A549 (cell line): ENCODE results near the gene TSPAN18. TPM values are rescaled to one million over a fixed set of nuclear protein-coding genes. Genes with fewer than 3 reads are reported as not detected.
"Not testable (repeated sequence)": the region's sequence is repeated elsewhere in the genome, so short reads cannot be mapped to it uniquely, and the experiment has no call there.

ENCODE experiments used
- ATAC-seq, 2 experiments: fragments of 200-7000 bp in 1 of 2; fragments of >200 bp in 1 of 2; cut with Nextera tagmentation in 1 of 2; cut with Tn5 transposase in 1 of 2; 3 replicates each; pipeline versions ENCODE4 v1.8.0 to v1.9.1; 2018 to 2020; ENCODE audit warnings: mild to moderate bottlenecking in 1 of 2, moderate library complexity in 1 of 2
- CTCF ChIA-PET: fragments of 300-600 bp; sonication (Branson Sonifier 250); formaldehyde crosslinking; extraction: SDS; loops from one replicate; lab custom pipeline; 2021; ENCODE audit warnings: antibody characterized with exemption, inconsistent platforms; lab: Yijun Ruan, JAX
- POLR2A ChIA-PET: fragments of 350-600 bp; formaldehyde crosslinking; extraction: SDS; loops from one replicate; lab custom pipeline; 2021; ENCODE audit warnings: antibody characterized with exemption, inconsistent platforms; lab: Yijun Ruan, JAX
- DNase-seq, 2 experiments: peaks; one replicate each; pipeline versions ENCODE4 v3.0.0 to v3.0.0-alpha.2; 2011 to 2016; ENCODE audit warnings: low read depth in 1 of 2, low spot score in 1 of 2
- FAIRE-seq: peaks from 2 replicates; lab custom pipeline; 2011; peaks lifted over from hg19 to GRCh38; lab: Jason Lieb, UNC
- H3K27ac ChIP-seq, 2 experiments: fragments of >200 bp; sonication (Bioruptor Twin); formaldehyde crosslinking; 3 replicates each; pipeline ENCODE4 v1.5.1; 2016 to 2017
- H3K4me1 ChIP-seq: fragments of >200 bp; sonication (Bioruptor Twin); formaldehyde crosslinking; 3 replicates; pipeline ENCODE4 v1.6.1; 2016
- H3K4me2 ChIP-seq: fragments of >200 bp; sonication (Bioruptor Twin); formaldehyde crosslinking; 3 replicates; pipeline ENCODE4 v1.6.1; 2016
- H3K4me3 ChIP-seq: fragments of >200 bp; sonication (Bioruptor Twin); formaldehyde crosslinking; 3 replicates; pipeline ENCODE4 v1.5.1; 2016
- H3K9me3 ChIP-seq: fragments of >200 bp; sonication (Bioruptor Twin); formaldehyde crosslinking; 3 replicates; pipeline ENCODE4 v1.6.1; 2016
- BHLHE40 ChIP-seq: IDR thresholded peaks from 2 replicates; pipeline ENCODE4 v1.6.1; 2012; ENCODE audit warnings: low read depth, low read length, inconsistent platforms
- ELK1 ChIP-seq: fragments of 150-350 bp; IDR thresholded peaks from 2 replicates; pipeline ENCODE4 v1.6.1; 2014; ENCODE audit warnings: low read depth, mild to moderate bottlenecking, low read length
- EP300 ChIP-seq, 2 experiments: fragments of >200 bp; sonication (Bioruptor Twin); formaldehyde crosslinking; IDR thresholded peaks; 2 replicates in 1 of 2; 3 replicates in 1 of 2; pipeline ENCODE4 v1.6.1; 2016 to 2017
- ESRRA ChIP-seq: fragments of 150-350 bp; IDR thresholded peaks from 2 replicates; pipeline ENCODE4 v1.6.1; 2014; ENCODE audit warnings: mild to moderate bottlenecking, low read length, borderline replicate concordance
- FOXS1 ChIP-seq: fragments of 250-450 bp; sonication (Bioruptor Pico); IDR thresholded peaks from 2 replicates; pipeline ENCODE4 v1.5.0; 2020; ENCODE audit warnings: mild to moderate bottlenecking, moderate library complexity
- GATA3 ChIP-seq: IDR thresholded peaks from 2 replicates; pipeline ENCODE4 v1.6.1; 2012; ENCODE audit warnings: borderline replicate concordance
- HES2 ChIP-seq: fragments of >200 bp; sonication (Bioruptor Twin); formaldehyde crosslinking; IDR thresholded peaks from 2 replicates; pipeline ENCODE4 v1.6.1; 2016
- HMGXB4 ChIP-seq: fragments of 250-450 bp; sonication (Bioruptor Pico); IDR thresholded peaks from 2 replicates; pipeline ENCODE4 v1.5.0; 2021; ENCODE audit warnings: mild to moderate bottlenecking, moderate library complexity, borderline replicate concordance
- MAX ChIP-seq: IDR thresholded peaks from 2 replicates; pipeline ENCODE4 v1.6.1; 2012
- MYC ChIP-seq: IDR thresholded peaks from 2 replicates; pipeline ENCODE4 v1.6.1; 2012; ENCODE audit warnings: mild to moderate bottlenecking, inconsistent platforms, low read length, improper control_type of control experiment, borderline replicate concordance
- NFE2L2 ChIP-seq: fragments of 150-350 bp; conservative IDR thresholded peaks from 2 replicates; pipeline ENCODE4 v1.6.1; 2014; ENCODE audit warnings: low read length
- PHF8 ChIP-seq: fragments of 200-600 bp; sonication (generic); IDR thresholded peaks from 2 replicates; pipeline ENCODE4 v1.6.1; 2016; ENCODE audit warnings: low read depth, mild to moderate bottlenecking, antibody characterized with exemption, moderate library complexity, borderline replicate concordance
- REST ChIP-seq: fragments of 200-600 bp; sonication (generic); IDR thresholded peaks from 2 replicates; pipeline ENCODE4 v1.6.1; 2016; ENCODE audit warnings: antibody characterized with exemption, mild to moderate bottlenecking, moderate library complexity
- RNF2 ChIP-seq: fragments of 200-600 bp; sonication (generic); IDR thresholded peaks from 2 replicates; pipeline ENCODE4 v1.6.1; 2016; ENCODE audit warnings: low read depth, mild to moderate bottlenecking, antibody characterized with exemption, moderate library complexity, borderline replicate concordance
- ZC3H11A ChIP-seq: fragments of 450-650 bp; IDR thresholded peaks from 2 replicates; pipeline ENCODE4 v1.6.1; 2014; ENCODE audit warnings: antibody characterized with exemption, mild to moderate bottlenecking
- ZFP36 ChIP-seq: fragments of 450-650 bp; IDR thresholded peaks from 2 replicates; pipeline ENCODE4 v1.6.1; 2014; ENCODE audit warnings: borderline replicate concordance; ENCODE audit not compliant: partially characterized antibody
- WGBS: methylation state at CpG from one replicate; pipeline ENCODE4 v1.1.6; 2017; ENCODE audit errors: missing lambda C conversion rate; 5-methylcytosine and 5-hydroxymethylcytosine counted together
- polyA plus RNA-seq, 4 experiments: library from polyadenylated mRNA; depleted of rRNA in 3 of 4; stranded (reverse); fragments of >200 nt; fragmentation: RNase III in 1 of 4; extraction: RNeasy Plus Mini Kit Qiagen cat#74134 plus additional on column Dnase treatment in 1 of 4; gene quantifications; 2 replicates in 3 of 4; 3 replicates in 1 of 4; pipeline ENCODE4 v1.2.3, GENCODE V29; 2011 to 2017

TSPAN18 gene
- polyA plus RNA-seq, 2 of the 4 experiments (the other 2 are of a cell fraction), result 0.81 to 4.5 TPM

GRCh38 chr11:44870181-44870580 is 143.4 kb downstream of the TSPAN18 start:
- no peak for FAIRE-seq
- ChIA-PET CTCF (interaction anchor here (1.2 to 1.9 kb wide), 5 partner anchors 9 to 29 kb away, joined by 3 to 10 read pairs (median 3); no protein-coding TSS in a partner anchor), POLR2A (no interaction called here)

GRCh38 chr11:44870615-44871176 is 143.9 kb downstream of the TSPAN18 start:
- Histone ChIP-seq H3K4me2 (no peak overlapping the region), H3K9me3 (no peaks in the 10 kb centered on the region), H3K4me3 (no peak overlapping the region), H3K27ac (no peak overlapping the region), H3K4me1 (peaks cover 7% of the 10 kb centered on the region)
- DNase-seq, result no peak
- CTCF ChIA-PET, result interaction anchor here (0.8 to 1.9 kb wide), 8 partner anchors 10 to 97 kb away, joined by 3 to 10 read pairs (median 3); no protein-coding TSS in a partner anchor
- no peak for FAIRE-seq
- TF ChIP-seq ZFP36 (peak; percentile 51), BHLHE40 (no peak)
- WGBS, result 65% methylated on average over 2 of the region's 2 CpGs
- POLR2A ChIA-PET, result no interaction called here
- ATAC-seq, result no peak

More at GRCh38 chr11:44870181-44870580, 143.4 kb downstream of the TSPAN18 start:
- 65% methylated on average over 3 of the region's 3 CpGs for WGBS
- Histone ChIP-seq H3K4me1 (peaks cover 12% of the 10 kb centered on the region), H3K4me3 (no peak overlapping the region), H3K9me3 (no peaks in the 10 kb centered on the region), H3K4me2 (no peak overlapping the region), H3K27ac (no peak overlapping the region)
- ATAC-seq (no peak), DNase-seq (no peak)
- TF ChIP-seq ZFP36 (no peak), ZC3H11A (no peak), RNF2 (no peak), HMGXB4 (CRISPR knock-in tag) (no peak), ELK1 (no peak), EP300 (IDR thresholded peaks at IDR 0.05) (no peak), ESRRA (no peak), FOXS1 (no peak), HES2 (no peak), NFE2L2 (no peak), GATA3 (no peak), MAX (no peak), PHF8 (no peak), MYC (no peak)

- H3K4me1 ChIP-seq, FAIRE-seq, DNase-seq, H3K4me3 ChIP-seq, H3K4me2 ChIP-seq, H3K27ac ChIP-seq, H3K9me3 ChIP-seq, POLR2A ChIA-PET, ATAC-seq: not testable (repeated sequence)
- CTCF ChIA-PET, result interaction anchor here (1.2 to 1.4 kb wide), 3 partner anchors 22 to 98 kb away, joined by 3 to 5 read pairs (median 4); no protein-coding TSS in a partner anchor
- WGBS, result 43% methylated on average over 3 of the region's 3 CpGs
These were observed 144.9 kb downstream of the TSPAN18 start for GRCh38 chr11:44871682-44872081.

GRCh38 chr11:44872556-44872955 is 145.8 kb downstream of the TSPAN18 start:
- ATAC-seq (no peak), DNase-seq (no peak), FAIRE-seq (no peak)
- Histone ChIP-seq H3K4me2 (no peak overlapping the region), H3K27ac (no peak overlapping the region), H3K9me3 (no peaks in the 10 kb centered on the region), H3K4me1 (no peaks in the 10 kb centered on the region), H3K4me3 (no peak overlapping the region)
- 80% methylated on average over 1 of the region's 1 CpG for WGBS
- TF ChIP-seq MAX (no peak), REST (no peak), ZFP36 (peak; percentile 11)
- CTCF ChIA-PET, result interaction anchor here (1.2 to 2.3 kb wide), 4 partner anchors 21 to 97 kb away, joined by 3 to 8 read pairs (median 4); no protein-coding TSS in a partner anchor
- POLR2A ChIA-PET, result no interaction called here
